Stimulated activated CD8-positive, alpha-beta memory T cell treated with anti-CD3 and anti-CD28 coated beads, Interleukin-15, amount 100 ng/mL, for 1 hour (primary cell): ENCODE measurements around the gene RNF141.

Source experiments
- DNase-seq: peaks from one replicate; pipeline ENCODE4 v3.0.0-alpha.2; 2020; ENCODE audit warnings: low read depth

Gene RNF141

GRCh38 chr11:10561043-10561818, 20.2 kb upstream of the RNF141 start:
- DNase-seq = no peak

GRCh38 chr11:10558288-10558687, 17.3 kb upstream of the RNF141 start:
- DNase-seq = no peak

- no peak for DNase-seq
Measured at GRCh38 chr11:10556590-10556989, 15.6 kb upstream of the RNF141 start.

- no peak for DNase-seq
Measured at GRCh38 chr11:10551845-10552352, 10.9 kb upstream of the RNF141 start.

GRCh38 chr11:10551290-10551592, 10.3 kb upstream of the RNF141 start:
- DNase-seq = no peak

GRCh38 chr11:10550503-10551289, 9.7 kb upstream of the RNF141 start:
- no peak for DNase-seq

GRCh38 chr11:10544491-10545465, 3.8 kb upstream of the RNF141 start:
- no peak for DNase-seq

GRCh38 chr11:10543782-10544181, 2.8 kb upstream of the RNF141 start:
- no peak for DNase-seq

GRCh38 chr11:10542776-10543175, 1.8 kb upstream of the RNF141 start:
- DNase-seq = no peak

GRCh38 chr11:10541561-10541930, 559 bp upstream of the RNF141 start:
- no peak for DNase-seq

- DNase-seq = no peak
Measured at GRCh38 chr11:10540546-10540914, 457 bp downstream of the RNF141 start.

GRCh38 chr11:10539339-10539738, 1.6 kb downstream of the RNF141 start:
- no peak for DNase-seq

GRCh38 chr11:10538924-10539323, 2.1 kb downstream of the RNF141 start:
- DNase-seq = no peak

- no peak for DNase-seq
Measured at GRCh38 chr11:10537600-10537999, 3.4 kb downstream of the RNF141 start.

GRCh38 chr11:10534316-10534715, 6.7 kb downstream of the RNF141 start:
- no peak for DNase-seq

- DNase-seq = no peak
Measured at GRCh38 chr11:10533323-10533722, 7.7 kb downstream of the RNF141 start.

- no peak for DNase-seq
Measured at GRCh38 chr11:10532526-10532925, 8.5 kb downstream of the RNF141 start.

- DNase-seq = no peak
Measured at GRCh38 chr11:10529279-10529678, 11.7 kb downstream of the RNF141 start.

- no peak for DNase-seq
Measured at GRCh38 chr11:10528121-10528520, 12.9 kb downstream of the RNF141 start.

GRCh38 chr11:10526974-10527918, 13.7 kb downstream of the RNF141 start:
- DNase-seq = no peak

GRCh38 chr11:10524471-10524870, 16.5 kb downstream of the RNF141 start:
- no peak for DNase-seq
